ENCODE measurements around the gene ZNF415. TPM values are rescaled to one million over a fixed set of nuclear protein-coding genes. Genes with fewer than 3 reads are reported as not detected.

Gene ZNF415
- total RNA-seq, 1 donor from 2014 or later: 13.8 TPM

DNA sequence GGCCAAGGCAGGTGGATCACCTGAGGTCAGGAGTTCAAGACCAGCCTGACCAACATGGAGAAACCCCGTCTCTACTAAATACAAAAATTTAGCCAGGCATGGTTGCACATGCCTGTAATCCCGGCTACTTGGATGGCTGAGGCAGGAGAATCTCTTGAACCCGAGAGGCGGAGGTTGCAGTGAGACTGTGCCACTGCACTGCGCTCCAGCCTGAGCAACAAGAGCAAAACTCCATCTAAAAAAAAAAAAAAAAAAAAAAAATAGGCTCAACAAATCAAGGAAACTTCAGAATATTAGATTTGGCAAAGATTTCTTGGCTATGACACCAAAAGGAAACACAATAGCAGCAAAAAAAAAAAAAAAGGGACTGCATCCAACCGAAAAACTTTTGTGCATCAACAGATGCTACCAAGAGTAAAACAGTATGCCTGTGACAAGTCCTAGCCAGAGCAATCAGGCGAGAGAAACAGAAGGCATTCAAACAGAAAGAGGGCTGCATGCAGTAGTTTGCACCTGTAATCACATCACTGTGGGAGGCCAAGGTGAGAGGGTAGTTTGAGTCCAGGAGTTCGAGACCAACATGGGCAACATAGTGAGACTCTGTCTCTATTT is 53.3 kb downstream of the ZNF415 start:
- Mint-ChIP-seq H3K36me3 (peaks cover 71% of the 10 kb centered on the region), H3K4me3 (no peak overlapping the region), H3K9me3 (peaks cover 21% of the 10 kb centered on the region), H3K4me1 (peaks cover 4% of the 10 kb centered on the region), H3K27ac (no peak overlapping the region), H3K27me3 (ENCODE audit: low read depth) (no peaks in the 10 kb centered on the region)
- DNase-seq (ENCODE audit: low spot score in 2 of 2, unreplicated experiment in 2 of 2): no peak
- TF ChIP-seq, protein P1, sequence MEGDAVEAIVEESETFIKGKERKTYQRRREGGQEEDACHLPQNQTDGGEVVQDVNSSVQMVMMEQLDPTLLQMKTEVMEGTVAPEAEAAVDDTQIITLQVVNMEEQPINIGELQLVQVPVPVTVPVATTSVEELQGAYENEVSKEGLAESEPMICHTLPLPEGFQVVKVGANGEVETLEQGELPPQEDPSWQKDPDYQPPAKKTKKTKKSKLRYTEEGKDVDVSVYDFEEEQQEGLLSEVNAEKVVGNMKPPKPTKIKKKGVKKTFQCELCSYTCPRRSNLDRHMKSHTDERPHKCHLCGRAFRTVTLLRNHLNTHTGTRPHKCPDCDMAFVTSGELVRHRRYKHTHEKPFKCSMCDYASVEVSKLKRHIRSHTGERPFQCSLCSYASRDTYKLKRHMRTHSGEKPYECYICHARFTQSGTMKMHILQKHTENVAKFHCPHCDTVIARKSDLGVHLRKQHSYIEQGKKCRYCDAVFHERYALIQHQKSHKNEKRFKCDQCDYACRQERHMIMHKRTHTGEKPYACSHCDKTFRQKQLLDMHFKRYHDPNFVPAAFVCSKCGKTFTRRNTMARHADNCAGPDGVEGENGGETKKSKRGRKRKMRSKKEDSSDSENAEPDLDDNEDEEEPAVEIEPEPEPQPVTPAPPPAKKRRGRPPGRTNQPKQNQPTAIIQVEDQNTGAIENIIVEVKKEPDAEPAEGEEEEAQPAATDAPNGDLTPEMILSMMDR (IDR thresholded peaks at IDR 0.05; ENCODE audit: unreplicated experiment): no peak

DNA sequence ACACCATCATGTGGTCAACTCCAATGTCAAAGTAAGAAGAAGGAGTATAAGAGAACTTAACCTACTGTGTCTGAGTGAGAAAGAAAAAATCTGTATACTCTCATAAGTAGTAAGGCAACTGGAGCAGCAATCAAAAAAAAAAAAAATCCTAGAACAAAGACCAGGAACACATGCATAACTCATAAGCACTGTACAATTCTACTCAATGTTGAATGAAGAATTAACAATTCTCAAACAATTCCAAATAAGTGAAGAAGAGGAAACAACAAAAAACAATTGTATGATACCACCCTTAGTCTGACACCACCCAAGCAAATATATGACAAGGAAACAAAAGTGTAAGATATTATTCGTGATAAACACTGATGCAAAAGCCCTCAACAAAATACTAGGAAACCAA is 54.0 kb downstream of the ZNF415 start:
- Mint-ChIP-seq H3K9me3 (peaks cover 21% of the 10 kb centered on the region), H3K4me1 (peaks cover 4% of the 10 kb centered on the region), H3K27me3 (ENCODE audit: low read depth) (no peaks in the 10 kb centered on the region), H3K36me3 (peaks cover 68% of the 10 kb centered on the region), H3K4me3 (no peak overlapping the region), H3K27ac (no peak overlapping the region)
- no peak for DNase-seq (ENCODE audit: low spot score in 2 of 2, unreplicated experiment in 2 of 2)
- TF ChIP-seq, protein P1 (IDR thresholded peaks at IDR 0.05; ENCODE audit: unreplicated experiment): no peak

DNA sequence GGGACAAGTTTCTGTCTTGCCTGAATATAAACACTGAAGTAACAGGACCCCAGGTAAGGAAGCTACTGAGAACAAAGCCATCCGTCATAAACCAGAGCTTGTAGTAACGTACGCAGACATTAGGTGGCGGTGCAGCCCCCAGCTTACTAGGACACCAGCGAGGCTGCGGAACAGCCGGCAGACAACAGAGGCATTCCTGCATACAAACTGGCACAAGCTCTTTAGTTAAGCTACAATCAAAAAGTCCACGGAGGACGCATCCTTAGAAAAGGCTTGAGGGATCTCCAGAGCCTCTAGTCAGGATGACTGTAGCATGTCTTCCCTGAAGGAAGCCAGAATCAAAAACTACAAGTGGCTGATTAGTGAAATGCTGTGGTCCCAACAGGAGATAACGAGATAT is 55.7 kb downstream of the ZNF415 start:
- TF ChIP-seq, protein P1 (IDR thresholded peaks at IDR 0.05; ENCODE audit: unreplicated experiment): peak; percentile 73
- Mint-ChIP-seq H3K4me3 (no peak overlapping the region), H3K27ac (peak overlapping the region; percentile 59), H3K9me3 (peaks cover 17% of the 10 kb centered on the region), H3K36me3 (peaks cover 67% of the 10 kb centered on the region), H3K27me3 (ENCODE audit: low read depth) (no peaks in the 10 kb centered on the region), H3K4me1 (peaks cover 4% of the 10 kb centered on the region)
- peak; percentile 38 to 67 for DNase-seq (ENCODE audit: low spot score in 2 of 2, unreplicated experiment in 2 of 2)

DNA sequence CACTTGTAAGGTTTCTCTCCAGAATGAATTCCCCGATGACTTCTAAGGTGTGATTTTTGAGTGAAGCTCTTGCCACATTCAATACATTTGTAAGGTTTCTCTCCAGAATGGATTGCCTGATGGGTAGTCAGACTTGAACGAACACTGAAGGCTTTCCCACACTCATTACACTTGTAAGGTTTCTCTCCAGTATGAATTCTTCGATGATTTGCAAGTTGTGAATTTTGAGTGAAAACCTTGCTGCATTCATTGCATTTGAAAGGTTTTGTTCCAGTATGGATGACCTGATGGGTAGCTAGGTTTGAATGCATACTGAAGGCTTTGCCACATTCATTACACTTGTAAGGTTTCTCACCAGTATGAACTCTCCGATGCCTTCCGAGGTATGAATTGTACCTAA is 63.9 kb downstream of the ZNF415 start:
- Mint-ChIP-seq H3K27ac (no peak overlapping the region), H3K9me3 (peaks cover 50% of the 10 kb centered on the region)

DNA sequence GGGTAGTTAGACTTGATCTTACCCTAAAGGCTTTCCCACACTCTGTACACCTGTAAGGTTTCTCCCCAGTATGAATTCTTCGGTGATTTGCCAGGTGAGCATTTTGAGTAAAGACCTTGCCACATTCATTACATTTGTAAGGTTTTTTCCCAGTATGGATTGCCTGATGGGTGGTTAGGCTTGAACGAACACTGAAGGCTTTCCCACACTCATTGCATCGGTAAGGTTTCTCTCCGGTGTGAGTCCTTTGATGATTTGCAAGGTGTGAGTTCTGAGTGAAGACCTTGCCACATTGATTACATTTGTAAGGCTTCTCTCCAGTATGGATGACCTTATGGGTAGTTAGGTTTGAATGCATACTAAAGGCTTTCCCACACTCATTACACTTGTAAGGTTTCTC is 64.5 kb downstream of the ZNF415 start:
- H3K27ac Mint-ChIP-seq: no peak overlapping the region
- TF ChIP-seq, protein P1 (IDR thresholded peaks at IDR 0.05; ENCODE audit: unreplicated experiment): no peak
- no peak for DNase-seq (ENCODE audit: low spot score in 2 of 2, unreplicated experiment in 2 of 2)
- H3K27me3 Mint-ChIP-seq (ENCODE audit: low read depth): no peaks in the 10 kb centered on the region
- H3K9me3 Mint-ChIP-seq: peaks cover 55% of the 10 kb centered on the region
- no peaks in the 10 kb centered on the region for H3K4me1 Mint-ChIP-seq
- no peak overlapping the region for H3K4me3 Mint-ChIP-seq
- peaks cover 74% of the 10 kb centered on the region for H3K36me3 Mint-ChIP-seq

More for the DNA sequence above, 63.9 kb downstream of the ZNF415 start:
- Mint-ChIP-seq H3K4me3 (no peak overlapping the region), H3K36me3 (peaks cover 73% of the 10 kb centered on the region), H3K27me3 (ENCODE audit: low read depth) (no peaks in the 10 kb centered on the region), H3K4me1 (no peaks in the 10 kb centered on the region)
- no peak for DNase-seq (ENCODE audit: low spot score in 2 of 2, unreplicated experiment in 2 of 2)
- TF ChIP-seq, protein P1 (IDR thresholded peaks at IDR 0.05; ENCODE audit: unreplicated experiment): no peak
